A673 (cell line): Measurements from ENCODE around the gene CCL28. TPM values are rescaled to one million over a fixed set of nuclear protein-coding genes. Genes with fewer than 3 reads are reported as not detected.

ENCODE experiments used
- BruUV-seq: library from RNA; stranded (reverse); fragments of 400-500 nt; replicated peaks from 2 replicates; lab custom pipeline; 2021; lab: Mats Ljungman, UMichigan
- CTCF ChIA-PET: fragments of 300-600 bp; sonication (Branson Sonifier 250); formaldehyde crosslinking; loops from one replicate; lab custom pipeline; 2022; ENCODE audit warnings: antibody characterized with exemption; lab: Charles Lee
- POLR2A ChIA-PET: fragments of 300-600 bp; sonication (Branson Sonifier 250); formaldehyde crosslinking; loops from one replicate; lab custom pipeline; 2022; ENCODE audit warnings: antibody characterized with exemption; ENCODE audit not compliant: low non-redundant PET; lab: Charles Lee
- DNase-seq: peaks from one replicate; pipeline ENCODE4 v3.0.0-alpha.2; 2015; ENCODE audit warnings: low spot score
- H3K27ac ChIP-seq: fragments of 200-600 bp; sonication (generic); 2 replicates; pipeline ENCODE4 v1.5.1; 2016; ENCODE audit warnings: mixed run types, low read depth, mild to moderate bottlenecking, mixed read lengths, antibody characterized with exemption, low read length; ENCODE audit not compliant: poor library complexity, severe bottlenecking
- H3K27me3 ChIP-seq: fragments of 200-600 bp; sonication (generic); replicated peaks from 2 replicates; pipeline ENCODE4 v1.6.1; 2017; ENCODE audit warnings: mixed run types, low read depth, mild to moderate bottlenecking, mixed read lengths, antibody characterized with exemption, low read length; ENCODE audit not compliant: insufficient read depth, poor library complexity
- H3K36me3 ChIP-seq: fragments of 200-600 bp; sonication (generic); 2 replicates; pipeline ENCODE4 v1.6.1; 2016; ENCODE audit warnings: mixed run types, mild to moderate bottlenecking, mixed read lengths, antibody characterized with exemption, low read length; ENCODE audit not compliant: insufficient read depth, poor library complexity, severe bottlenecking
- H3K4me1 ChIP-seq: fragments of 200-600 bp; sonication (generic); 2 replicates; pipeline ENCODE4 v1.6.1; 2017; ENCODE audit warnings: mixed run types, mild to moderate bottlenecking, mixed read lengths, antibody characterized with exemption, low read length; ENCODE audit not compliant: insufficient read depth, poor library complexity, severe bottlenecking
- H3K4me3 ChIP-seq: fragments of 200-600 bp; sonication (generic); 2 replicates; pipeline ENCODE4 v1.5.1; 2016; ENCODE audit warnings: low read depth, mixed run types, mild to moderate bottlenecking, mixed read lengths, low read length; ENCODE audit not compliant: poor library complexity, severe bottlenecking
- H3K9me3 ChIP-seq: fragments of 200-600 bp; sonication (generic); 2 replicates; pipeline ENCODE4 v1.6.1; 2016; ENCODE audit warnings: mixed run types, low read depth, mild to moderate bottlenecking, mixed read lengths, antibody characterized with exemption, low read length; ENCODE audit not compliant: poor library complexity, severe bottlenecking
- CTCF ChIP-seq: fragments of 300-800, 200-600 bp; sonication (generic); conservative IDR thresholded peaks from 2 replicates; pipeline ENCODE4 v1.5.1; 2017; ENCODE audit warnings: low read depth, mild to moderate bottlenecking, antibody characterized with exemption, low read length, moderate library complexity, mixed read lengths
- EZH2 ChIP-seq: fragments of 200-600 bp; sonication (generic); IDR thresholded peaks from 2 replicates; pipeline ENCODE4 v1.6.1; 2017; ENCODE audit warnings: borderline replicate concordance, low read depth, mild to moderate bottlenecking, mixed read lengths, antibody characterized with exemption, low read length; ENCODE audit not compliant: poor library complexity, severe bottlenecking
- intact Hi-C: fragments of 100-400 bp; cut with micrococcal nuclease; formaldehyde crosslinking; loops from one replicate; pipeline ENCODE4 v1.10.0; 2022; ENCODE audit not compliant: unreplicated experiment
- total RNA-seq: library from RNA; stranded (reverse); gene quantifications from 2 replicates; pipeline ENCODE4 v1.2.3, GENCODE V29; 2021

Gene CCL28
- total RNA-seq, 1 experiment from 2014 or later: 0.32 TPM

GRCh38 chr5:43429706-43430105 is 17.5 kb upstream of the CCL28 start:
- Histone ChIP-seq H3K27ac (no peak overlapping the region), H3K27me3 (no peaks in the 10 kb centered on the region), H3K4me1 (peaks cover 7% of the 10 kb centered on the region), H3K36me3 (no peaks in the 10 kb centered on the region), H3K9me3 (no peaks in the 10 kb centered on the region), H3K4me3 (no peak overlapping the region)
- TF ChIP-seq EZH2 (no peak), CTCF (no peak)
- no TSS peak for BruUV-seq
- ChIA-PET CTCF (no interaction called here), POLR2A (no interaction called here)
- intact Hi-C loops: no loop called here
- no peak for DNase-seq

GRCh38 chr5:43429016-43429415 is 16.8 kb upstream of the CCL28 start:
- H3K27ac ChIP-seq: no peak overlapping the region
- H3K4me3 ChIP-seq: no peak overlapping the region
- no peaks in the 10 kb centered on the region for H3K9me3 ChIP-seq
- ChIA-PET CTCF (no interaction called here), POLR2A (no interaction called here)
- H3K36me3 ChIP-seq: no peaks in the 10 kb centered on the region
- intact Hi-C loops: no loop called here
- H3K27me3 ChIP-seq: no peaks in the 10 kb centered on the region
- no peak for DNase-seq
- H3K4me1 ChIP-seq: peaks cover 7% of the 10 kb centered on the region
- no TSS peak for BruUV-seq
- TF ChIP-seq CTCF: no peak
- TF ChIP-seq EZH2: no peak

- DNase-seq: no peak
- Histone ChIP-seq H3K9me3 (no peaks in the 10 kb centered on the region), H3K4me3 (no peak overlapping the region), H3K36me3 (no peaks in the 10 kb centered on the region), H3K27me3 (no peaks in the 10 kb centered on the region), H3K27ac (no peak overlapping the region), H3K4me1 (no peaks in the 10 kb centered on the region)
- BruUV-seq: no TSS peak
- POLR2A ChIA-PET: no interaction called here
- CTCF ChIA-PET: no interaction called here
- intact Hi-C loops: no loop called here
- TF ChIP-seq CTCF: no peak
- no peak for TF ChIP-seq EZH2
Observed at GRCh38 chr5:43427306-43427705, 15.1 kb upstream of the CCL28 start.
